ENCODE results near the gene ANKRD28.

Gene ANKRD28

GRCh38 chr3:15666277-15666676 lies 131.5 kb downstream of the ANKRD28 start:
- H3K4me3 ChIP-seq (replicated peaks; ENCODE audit: low read depth, low read length): no peak overlapping the region
- H3K36me3 ChIP-seq (ENCODE audit: control insufficient read depth, insufficient read depth, low read length): peaks cover 1% of the 10 kb centered on the region; the same call in 1 of the 2 replicates
- no peaks in the 10 kb centered on the region for H3K27me3 ChIP-seq (replicated peaks; ENCODE audit: control insufficient read depth, insufficient read depth, low read length)
- no peak for DNase-seq (ENCODE audit: extremely low read depth, insufficient read length)
- TF ChIP-seq, protein P1, sequence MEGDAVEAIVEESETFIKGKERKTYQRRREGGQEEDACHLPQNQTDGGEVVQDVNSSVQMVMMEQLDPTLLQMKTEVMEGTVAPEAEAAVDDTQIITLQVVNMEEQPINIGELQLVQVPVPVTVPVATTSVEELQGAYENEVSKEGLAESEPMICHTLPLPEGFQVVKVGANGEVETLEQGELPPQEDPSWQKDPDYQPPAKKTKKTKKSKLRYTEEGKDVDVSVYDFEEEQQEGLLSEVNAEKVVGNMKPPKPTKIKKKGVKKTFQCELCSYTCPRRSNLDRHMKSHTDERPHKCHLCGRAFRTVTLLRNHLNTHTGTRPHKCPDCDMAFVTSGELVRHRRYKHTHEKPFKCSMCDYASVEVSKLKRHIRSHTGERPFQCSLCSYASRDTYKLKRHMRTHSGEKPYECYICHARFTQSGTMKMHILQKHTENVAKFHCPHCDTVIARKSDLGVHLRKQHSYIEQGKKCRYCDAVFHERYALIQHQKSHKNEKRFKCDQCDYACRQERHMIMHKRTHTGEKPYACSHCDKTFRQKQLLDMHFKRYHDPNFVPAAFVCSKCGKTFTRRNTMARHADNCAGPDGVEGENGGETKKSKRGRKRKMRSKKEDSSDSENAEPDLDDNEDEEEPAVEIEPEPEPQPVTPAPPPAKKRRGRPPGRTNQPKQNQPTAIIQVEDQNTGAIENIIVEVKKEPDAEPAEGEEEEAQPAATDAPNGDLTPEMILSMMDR (IDR thresholded peaks at IDR 0.05; ENCODE audit: insufficient read depth, low read length, poor library complexity, severe bottlenecking): no peak

- no peaks in the 10 kb centered on the region for H3K27me3 ChIP-seq (replicated peaks; ENCODE audit: control insufficient read depth, insufficient read depth, low read length)
- H3K4me3 ChIP-seq (replicated peaks; ENCODE audit: low read depth, low read length): no peak overlapping the region
- TF ChIP-seq, protein P1 (IDR thresholded peaks at IDR 0.05; ENCODE audit: insufficient read depth, low read length, poor library complexity, severe bottlenecking): no peak
- DNase-seq (ENCODE audit: extremely low read depth, insufficient read length): no peak
- H3K36me3 ChIP-seq (ENCODE audit: control insufficient read depth, insufficient read depth, low read length): peaks cover 1% of the 10 kb centered on the region; the same call in 1 of the 2 replicates
These were observed 132.1 kb downstream of the ANKRD28 start for GRCh38 chr3:15665510-15666150.

DNA sequence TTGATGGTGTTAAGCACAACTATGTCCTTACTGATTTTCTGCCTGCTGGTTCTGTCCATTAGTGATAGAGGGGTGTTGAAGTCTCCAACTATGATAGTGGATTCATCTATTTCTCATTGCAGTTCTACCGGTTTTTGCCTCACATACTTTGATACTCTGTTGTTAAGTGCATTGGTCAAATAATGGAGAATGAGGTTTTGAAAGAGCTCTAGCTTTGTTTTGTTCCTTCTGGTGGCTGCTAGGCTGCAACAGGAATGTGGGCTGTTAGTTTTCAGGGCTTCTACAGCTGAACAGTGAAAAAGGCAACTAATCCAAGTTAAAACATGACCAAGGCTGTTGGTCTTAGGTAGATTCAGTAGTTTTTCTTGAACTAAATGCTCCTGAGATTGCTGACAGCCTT lies 133.6 kb downstream of the ANKRD28 start:
- no peak overlapping the region for H3K4me3 ChIP-seq (replicated peaks; ENCODE audit: low read depth, low read length)
- TF ChIP-seq, protein P1 (IDR thresholded peaks at IDR 0.05; ENCODE audit: insufficient read depth, low read length, poor library complexity, severe bottlenecking): no peak
- H3K27me3 ChIP-seq (replicated peaks; ENCODE audit: control insufficient read depth, insufficient read depth, low read length): no peaks in the 10 kb centered on the region
- no peak for DNase-seq (ENCODE audit: extremely low read depth, insufficient read length)
- H3K36me3 ChIP-seq (ENCODE audit: control insufficient read depth, insufficient read depth, low read length): no peaks in the 10 kb centered on the region

- TF ChIP-seq, protein P1 (IDR thresholded peaks at IDR 0.05; ENCODE audit: insufficient read depth, low read length, poor library complexity, severe bottlenecking): no peak
- H3K36me3 ChIP-seq (ENCODE audit: control insufficient read depth, insufficient read depth, low read length): no peaks in the 10 kb centered on the region
- DNase-seq (ENCODE audit: extremely low read depth, insufficient read length): no peak
- no peak overlapping the region for H3K4me3 ChIP-seq (replicated peaks; ENCODE audit: low read depth, low read length)
- no peaks in the 10 kb centered on the region for H3K27me3 ChIP-seq (replicated peaks; ENCODE audit: control insufficient read depth, insufficient read depth, low read length)
These were observed 137.5 kb downstream of the ANKRD28 start for GRCh38 chr3:15660055-15660935.

DNA sequence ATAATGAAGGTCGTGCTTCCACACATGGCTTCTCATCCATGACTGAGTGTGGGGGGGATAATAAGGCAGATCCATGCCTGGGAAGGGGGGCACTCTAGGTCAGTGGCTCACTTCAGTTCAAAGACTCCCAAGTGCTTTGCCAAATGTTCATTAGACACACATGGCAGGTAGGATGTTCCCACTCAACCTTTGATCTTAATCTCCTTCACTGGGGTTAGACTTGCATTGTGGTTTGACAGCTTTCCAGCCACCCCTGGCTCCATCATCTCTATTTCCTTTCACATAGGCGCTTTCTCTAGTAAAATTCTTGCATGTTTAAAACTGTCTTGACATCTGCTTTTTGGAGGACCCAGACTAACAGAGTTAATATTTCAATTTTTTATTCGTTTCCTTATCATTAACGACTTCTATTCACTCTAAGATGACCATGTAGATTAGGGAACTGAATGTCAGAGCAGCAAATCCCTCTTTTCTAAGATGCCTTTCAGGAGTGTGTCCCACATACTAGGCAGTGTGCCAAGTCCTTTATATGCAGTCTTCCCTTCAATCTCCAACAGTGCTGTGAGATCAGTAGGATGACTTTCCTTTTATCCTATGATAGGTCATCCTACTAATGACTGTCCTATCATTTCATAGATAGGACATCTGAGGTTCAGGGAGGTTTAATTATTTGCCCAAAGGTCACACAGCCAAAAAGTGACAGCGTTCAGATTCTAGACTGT lies 138.4 kb downstream of the ANKRD28 start:
- TF ChIP-seq, protein P1 (IDR thresholded peaks at IDR 0.05; ENCODE audit: insufficient read depth, low read length, poor library complexity, severe bottlenecking): no peak

More for the DNA sequence above, 138.4 kb downstream of the ANKRD28 start:
- DNase-seq (ENCODE audit: extremely low read depth, insufficient read length): no peak
- Histone ChIP-seq H3K36me3 (ENCODE audit: control insufficient read depth, insufficient read depth, low read length) (no peaks in the 10 kb centered on the region), H3K4me3 (replicated peaks; ENCODE audit: low read depth, low read length) (no peak overlapping the region), H3K27me3 (replicated peaks; ENCODE audit: control insufficient read depth, insufficient read depth, low read length) (no peaks in the 10 kb centered on the region)

Measured in GM06990 (cell line).